ENCODE results near the gene SERPINF2.
"Not testable (repeated sequence)": the region's sequence is repeated elsewhere in the genome, so short reads cannot be mapped to it uniquely, and the experiment has no call there.

The SERPINF2 gene

DNA sequence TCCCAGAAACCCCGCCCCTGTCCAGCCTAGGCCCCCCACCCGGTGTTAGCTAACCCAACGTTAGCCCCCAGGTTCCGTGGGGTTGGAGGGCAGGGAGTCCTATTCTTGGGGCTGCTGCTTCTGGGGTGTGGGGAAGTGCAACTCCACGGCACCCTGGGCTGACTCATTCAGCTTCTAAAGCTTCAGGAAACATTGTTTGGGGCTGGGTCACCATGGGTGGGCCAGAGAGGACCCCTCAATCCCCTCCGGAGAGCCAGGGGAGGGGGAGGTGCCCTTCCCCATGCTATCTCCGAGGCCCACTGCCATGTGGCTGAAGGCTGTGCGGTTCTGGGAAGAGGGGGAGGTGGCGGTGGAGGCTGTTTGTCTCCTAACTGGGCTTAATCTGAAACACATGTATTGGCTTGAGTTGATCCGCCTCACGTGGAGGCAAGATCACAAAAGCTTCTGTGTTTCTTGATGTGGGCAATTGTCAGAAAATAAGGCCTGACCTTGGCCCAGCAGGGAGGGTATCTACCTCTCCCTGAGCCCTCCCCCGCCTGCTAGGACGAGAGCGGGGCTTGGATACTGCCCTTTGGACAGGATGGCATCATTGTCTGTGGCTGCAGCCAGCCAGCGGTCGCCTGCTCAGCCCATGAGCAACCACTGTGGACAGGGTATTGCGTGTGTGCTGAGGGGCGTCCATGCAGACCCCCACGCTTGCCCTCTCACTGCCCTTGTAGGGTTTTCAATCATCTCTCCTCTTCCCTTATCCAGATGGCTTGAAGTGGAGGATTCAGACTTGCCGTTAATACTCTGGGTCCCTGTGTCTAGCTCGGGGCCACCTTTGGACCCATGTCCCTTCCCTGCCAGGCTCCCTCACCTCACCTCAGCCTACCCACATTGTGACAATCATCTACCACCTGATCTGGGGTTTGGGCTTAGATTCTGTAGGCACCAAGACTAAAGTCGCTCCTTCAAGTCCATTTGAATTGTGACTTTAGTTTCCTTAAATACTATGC, 20.5 kb downstream of the SERPINF2 start:
- no peak for DNase-seq (ENCODE audit: low spot score)

GRCh38 chr17:1764284-1764683, 21.6 kb downstream of the SERPINF2 start:
- DNase-seq (ENCODE audit: low spot score) = peak; percentile 79

- DNase-seq (ENCODE audit: low spot score) = not testable (repeated sequence)
Measured at GRCh38 chr17:1764705-1765104, 22.0 kb downstream of the SERPINF2 start.

GRCh38 chr17:1765576-1765975, 22.9 kb downstream of the SERPINF2 start:
- DNase-seq (ENCODE audit: low spot score) = no peak

- no peak for DNase-seq (ENCODE audit: low spot score)
Measured at GRCh38 chr17:1766382-1767135, 23.9 kb downstream of the SERPINF2 start.

DNA sequence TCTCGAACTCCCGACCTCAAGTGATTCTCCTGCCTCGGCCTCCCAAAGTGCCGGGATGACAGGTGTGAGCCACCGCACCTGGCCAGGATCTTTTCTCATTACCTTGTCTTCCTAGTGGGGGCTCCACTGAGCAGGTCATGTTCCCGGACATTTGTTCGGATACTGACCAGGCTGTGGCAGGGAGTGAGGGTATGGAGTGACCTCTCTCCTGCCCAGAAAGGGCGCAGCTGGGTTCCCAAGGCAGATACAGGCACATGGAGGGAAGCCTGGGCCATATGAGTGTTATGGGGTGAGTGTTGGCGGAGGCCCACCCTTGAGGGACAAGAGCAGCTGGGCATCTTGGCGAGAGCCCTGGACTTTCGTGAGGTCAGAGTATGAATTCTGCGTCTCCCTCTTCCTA, 24.7 kb downstream of the SERPINF2 start:
- no peak for DNase-seq (ENCODE audit: low spot score)

- no peak for DNase-seq (ENCODE audit: low spot score)
Measured at GRCh38 chr17:1769822-1770477, 27.3 kb downstream of the SERPINF2 start.

DNA sequence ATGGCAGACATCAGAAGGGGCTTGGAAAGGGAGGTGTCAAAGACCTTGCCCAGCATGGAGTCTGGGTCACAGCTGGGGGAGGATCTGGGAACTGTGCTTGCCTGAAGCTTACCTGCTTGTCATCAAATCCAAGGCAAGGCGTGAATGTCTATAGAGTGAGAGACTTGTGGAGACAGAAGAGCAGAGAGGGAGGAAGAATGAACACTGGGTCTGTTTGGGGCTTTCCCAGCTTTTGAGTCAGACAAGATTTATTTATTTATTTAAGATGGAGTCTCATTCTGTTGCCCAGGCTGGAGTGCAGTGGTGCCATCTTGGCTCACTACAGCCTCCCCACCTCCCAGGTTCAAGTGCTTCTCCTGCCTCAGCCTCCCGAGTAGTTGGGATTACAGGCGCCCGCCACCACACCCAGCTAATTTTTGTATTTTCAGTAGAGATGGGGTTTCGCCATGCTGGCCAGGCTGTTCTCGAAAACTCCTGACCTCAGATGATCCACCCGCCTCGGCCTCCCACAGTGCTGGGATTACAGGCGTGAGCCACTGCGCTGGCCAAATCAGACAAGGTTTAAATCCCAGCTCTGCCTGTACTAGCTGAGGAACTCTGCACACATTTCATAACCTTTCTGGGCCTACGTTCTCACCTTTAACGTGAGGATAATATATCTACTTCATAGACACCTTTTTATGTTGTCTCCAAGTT, 30.5 kb downstream of the SERPINF2 start:
- not testable (repeated sequence) for DNase-seq (ENCODE audit: low spot score)

DNA sequence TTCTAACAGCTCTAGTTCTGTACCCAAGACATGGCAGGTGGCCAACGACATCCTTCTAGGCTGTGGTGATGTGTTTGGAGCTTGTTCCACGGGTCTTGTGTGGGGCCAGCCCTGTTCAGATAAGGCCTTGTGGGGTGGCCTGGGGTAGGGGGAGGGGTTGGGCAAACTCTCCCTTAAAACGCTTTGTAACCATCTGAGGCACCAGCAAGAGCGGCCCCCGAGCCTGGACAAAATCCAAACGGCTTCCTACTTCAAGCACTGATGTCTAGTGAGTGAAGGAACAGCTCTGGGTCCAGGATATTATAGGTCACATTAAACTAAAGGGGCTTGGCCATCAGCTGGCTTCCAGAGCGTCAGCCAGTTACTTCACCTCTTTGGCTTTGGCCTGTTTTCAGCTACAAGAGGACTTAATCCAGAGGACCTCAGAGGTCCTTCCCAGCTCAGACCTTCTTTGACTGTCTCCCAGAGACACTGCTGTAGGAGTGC, 31.1 kb downstream of the SERPINF2 start:
- no peak for DNase-seq (ENCODE audit: low spot score)

DNA sequence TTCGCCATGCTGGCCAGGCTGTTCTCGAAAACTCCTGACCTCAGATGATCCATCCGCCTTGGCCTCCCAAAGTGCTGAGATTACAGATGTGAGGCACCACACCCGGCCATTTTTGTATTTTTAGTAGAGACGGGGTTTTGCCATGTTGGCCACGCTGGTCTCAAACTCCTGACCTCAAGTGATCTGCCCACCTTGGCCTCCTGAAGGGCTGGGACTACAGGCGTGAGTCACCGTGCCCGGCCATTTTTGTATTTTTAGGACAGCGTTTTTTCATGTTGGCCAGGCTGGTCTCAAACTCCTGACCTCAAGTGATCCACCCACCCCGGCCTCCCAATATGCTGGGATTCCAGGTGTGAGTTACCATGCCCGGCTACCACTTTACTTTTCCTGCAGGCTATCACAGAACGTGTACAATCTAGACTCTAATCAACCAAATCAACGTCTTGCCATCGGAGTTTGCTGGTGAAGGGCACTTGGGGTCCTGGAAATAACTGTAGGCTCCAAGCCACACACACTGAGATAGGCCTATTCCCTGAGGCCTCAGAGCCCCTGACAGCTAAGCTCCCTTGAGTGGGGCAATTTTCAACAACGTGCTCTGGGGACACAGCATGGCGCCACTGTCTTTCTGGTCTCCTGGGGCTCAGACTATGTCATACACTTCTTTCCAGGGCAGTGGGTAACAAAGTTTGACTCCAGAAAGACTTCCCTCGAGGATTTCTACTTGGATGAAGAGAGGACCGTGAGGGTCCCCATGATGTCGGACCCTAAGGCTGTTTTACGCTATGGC, 31.9 kb downstream of the SERPINF2 start:
- no peak for DNase-seq (ENCODE audit: low spot score)

GRCh38 chr17:1776328-1776727, 33.7 kb downstream of the SERPINF2 start:
- no peak for DNase-seq (ENCODE audit: low spot score)

- no peak for DNase-seq (ENCODE audit: low spot score)
Measured at GRCh38 chr17:1776857-1777256, 34.2 kb downstream of the SERPINF2 start.

DNA sequence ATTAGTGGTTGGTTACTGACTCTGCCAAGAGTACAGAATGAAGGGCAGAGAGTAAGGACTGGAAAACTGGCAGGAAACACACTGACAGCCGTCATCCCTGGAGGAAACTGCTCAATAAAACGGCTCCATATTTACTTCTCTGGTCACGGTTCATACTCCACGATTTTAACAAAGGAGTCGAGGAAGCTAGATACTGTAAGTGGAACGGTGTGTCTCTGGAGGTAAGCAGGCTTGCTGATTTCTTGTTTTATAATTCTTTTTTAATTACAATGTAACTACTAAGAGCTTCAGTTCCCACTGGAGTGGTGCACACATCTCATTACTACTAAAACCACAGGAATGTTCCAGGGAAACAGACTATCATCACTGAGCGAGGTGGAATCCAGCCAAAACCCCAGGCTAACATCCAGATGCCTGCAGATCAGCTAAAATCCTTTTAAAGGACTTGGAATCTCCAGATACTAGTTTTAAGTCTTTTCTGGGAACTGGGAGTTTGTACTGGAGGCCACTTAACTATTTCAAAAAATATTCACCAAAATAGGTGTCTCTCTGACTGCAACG, 37.0 kb downstream of the SERPINF2 start:
- DNase-seq (ENCODE audit: low spot score) = peak; percentile 85

DNA sequence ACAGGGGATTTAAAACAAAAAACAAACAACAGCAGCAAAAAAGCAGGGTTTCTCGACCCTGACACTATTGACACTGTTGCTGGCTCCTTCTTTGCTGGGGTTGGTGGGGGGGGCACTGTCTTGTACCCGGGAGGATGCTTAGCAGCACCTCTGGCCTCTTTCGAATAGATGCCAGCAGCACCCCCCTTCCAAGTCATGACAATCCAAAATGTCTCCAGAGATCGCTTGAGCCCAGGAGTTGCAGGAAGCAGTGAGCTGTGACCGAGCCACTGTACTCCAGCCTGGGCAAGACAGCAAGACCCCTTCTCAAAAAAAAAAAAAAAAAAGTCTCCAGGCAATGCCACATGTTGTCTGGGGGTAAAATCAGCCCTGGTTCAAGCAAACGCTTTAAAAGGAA, 39.5 kb downstream of the SERPINF2 start:
- no peak for DNase-seq (ENCODE audit: low spot score)

GRCh38 chr17:1783271-1783670, 40.6 kb downstream of the SERPINF2 start:
- no peak for DNase-seq (ENCODE audit: low spot score)

DNA sequence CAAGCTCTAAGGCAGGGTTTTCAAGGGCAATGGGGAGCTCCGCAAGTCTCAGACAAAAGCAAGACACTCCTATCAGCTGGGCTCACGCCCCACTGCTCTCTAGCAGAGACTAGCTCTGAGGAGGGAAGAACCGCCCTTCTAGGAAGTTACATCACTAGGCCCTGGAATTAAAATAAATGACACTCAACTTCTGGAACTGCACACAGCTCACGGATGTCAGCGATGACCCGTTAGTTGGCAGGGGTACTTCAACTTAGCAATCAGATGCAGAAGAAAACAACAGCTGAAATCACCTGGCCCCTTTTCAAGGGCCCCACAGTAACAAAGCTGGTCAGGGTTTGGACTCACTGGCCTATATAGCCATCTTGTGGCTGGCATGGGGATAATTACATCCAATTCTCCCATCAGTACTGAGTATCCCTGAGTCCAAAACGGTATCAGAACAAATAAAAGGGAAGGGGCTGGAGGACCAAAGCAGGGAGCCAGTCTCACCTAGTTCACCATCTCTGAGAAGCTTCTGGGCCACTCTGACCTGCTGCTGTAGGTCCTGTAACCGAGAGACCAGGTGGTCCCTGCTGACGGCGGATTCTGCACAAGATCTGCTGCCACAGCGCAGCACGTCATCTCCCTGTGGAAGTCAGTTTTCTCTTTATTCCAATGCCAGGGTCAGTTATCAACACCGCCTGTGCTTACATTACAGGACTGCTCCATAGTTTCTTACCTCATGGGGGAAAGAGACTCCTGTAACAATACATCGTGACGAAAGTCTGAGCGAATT, 41.4 kb downstream of the SERPINF2 start:
- peak; percentile 76 for DNase-seq (ENCODE audit: low spot score)

DNA sequence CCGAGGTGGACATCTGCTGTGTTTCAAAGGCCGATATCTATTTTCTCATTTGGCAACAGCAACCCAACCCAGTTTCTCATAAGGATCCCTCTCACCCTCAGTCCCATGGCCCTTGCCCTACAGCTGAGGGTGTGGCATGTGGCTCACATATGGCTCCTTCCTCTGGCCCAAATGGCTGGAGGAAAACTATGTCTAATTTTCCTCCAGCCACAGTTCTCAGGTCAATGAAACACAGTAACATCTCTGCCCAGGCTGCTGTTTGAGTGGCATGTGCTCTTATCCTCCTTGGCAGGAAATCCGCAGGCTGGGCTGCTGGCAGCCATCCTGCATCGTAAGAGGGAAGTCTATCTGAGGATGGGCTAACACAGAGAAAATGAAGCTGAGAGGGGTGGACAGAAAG, 43.3 kb downstream of the SERPINF2 start:
- no peak for DNase-seq (ENCODE audit: low spot score)

DNA sequence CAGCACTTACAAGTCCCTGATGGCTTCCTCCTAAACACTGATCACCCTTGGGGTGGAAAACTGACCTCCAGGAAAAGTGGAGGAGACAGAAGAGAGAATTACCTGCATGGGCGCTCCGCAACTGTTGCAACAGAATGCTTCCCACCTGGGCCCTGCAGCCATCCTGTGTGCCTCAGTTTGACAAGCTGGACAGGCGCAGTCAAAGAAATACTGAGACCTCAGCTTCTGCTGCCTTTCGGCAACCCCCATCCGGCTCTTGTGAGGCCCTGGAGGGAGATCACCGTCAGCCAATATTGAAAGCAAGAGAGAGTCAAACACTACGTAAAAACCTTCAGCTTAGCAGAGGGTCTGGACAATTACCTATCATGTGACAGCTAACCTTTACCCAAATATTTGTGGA, 44.0 kb downstream of the SERPINF2 start:
- DNase-seq (ENCODE audit: low spot score) = peak; percentile 38

GRCh38 chr17:1787301-1787902, 44.7 kb downstream of the SERPINF2 start:
- DNase-seq (ENCODE audit: low spot score) = peak; percentile 26

Measured in left forelimb (tissue), 1 donor.